HUES64 (cell line): Measurements from ENCODE around the gene RFTN1.

ENCODE experiments used
- H3K27ac ChIP-seq: 2 replicates; pipeline ENCODE4 v1.7.0; 2013; ENCODE audit warnings: low read depth, low read length, inconsistent platforms
- H3K27me3 ChIP-seq: 2 replicates; pipeline ENCODE4 v1.6.1; 2013; ENCODE audit warnings: mild to moderate bottlenecking, low read length; ENCODE audit not compliant: insufficient read depth
- H3K36me3 ChIP-seq: 2 replicates; pipeline ENCODE4 v1.6.1; 2013; ENCODE audit warnings: mild to moderate bottlenecking, low read length; ENCODE audit not compliant: insufficient read depth
- H3K4me1 ChIP-seq: 2 replicates; pipeline ENCODE4 v1.6.1; 2013; ENCODE audit warnings: mild to moderate bottlenecking, low read length, moderate library complexity; ENCODE audit not compliant: insufficient read depth
- H3K4me3 ChIP-seq: 2 replicates; pipeline ENCODE4 v1.5.1; 2013; ENCODE audit warnings: mild to moderate bottlenecking, low read length, moderate library complexity
- H3K9ac ChIP-seq: 2 replicates; pipeline ENCODE4 v1.6.1; 2013; ENCODE audit warnings: mild to moderate bottlenecking, low read depth, low read length
- H3K9me3 ChIP-seq: 2 replicates; pipeline ENCODE4 v1.6.1; 2013; ENCODE audit warnings: low read depth, low read length; ENCODE audit not compliant: insufficient read depth
- WGBS: fragments of 150-250, 120-280 bp; methylation state at CpG from one replicate; pipeline ENCODE4 v1.1.7; 2013; ENCODE audit warnings: missing lambda C conversion rate; 5-methylcytosine and 5-hydroxymethylcytosine counted together

RFTN1 gene

DNA sequence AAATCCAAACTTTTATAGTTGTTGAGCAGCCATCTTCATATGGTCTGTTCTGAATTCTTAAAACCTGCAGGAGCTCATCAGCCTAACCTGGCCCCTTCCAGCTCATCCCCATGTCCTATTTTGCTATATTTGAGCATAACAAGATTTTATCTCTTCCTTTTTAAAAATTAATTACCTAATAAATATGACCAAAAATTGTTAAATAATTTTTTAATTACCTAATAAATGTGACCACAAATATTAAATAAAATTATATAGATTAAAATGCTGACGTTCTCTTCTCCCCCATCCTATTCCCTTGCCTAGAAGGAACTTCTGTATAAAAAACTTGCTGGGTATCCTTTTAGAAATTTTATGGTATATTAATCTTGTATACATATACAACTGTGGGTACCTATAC, 204.8 kb downstream of the RFTN1 start:
- Histone ChIP-seq H3K4me1 (peaks cover 13% of the 10 kb centered on the region), H3K4me3 (no peak overlapping the region), H3K36me3 (peaks cover 45% of the 10 kb centered on the region), H3K27ac (no peak overlapping the region), H3K9me3 (no peaks in the 10 kb centered on the region), H3K27me3 (no peaks in the 10 kb centered on the region), H3K9ac (no peak overlapping the region)
- WGBS = no CpG with 5 or more reads among the region's 1 CpG

DNA sequence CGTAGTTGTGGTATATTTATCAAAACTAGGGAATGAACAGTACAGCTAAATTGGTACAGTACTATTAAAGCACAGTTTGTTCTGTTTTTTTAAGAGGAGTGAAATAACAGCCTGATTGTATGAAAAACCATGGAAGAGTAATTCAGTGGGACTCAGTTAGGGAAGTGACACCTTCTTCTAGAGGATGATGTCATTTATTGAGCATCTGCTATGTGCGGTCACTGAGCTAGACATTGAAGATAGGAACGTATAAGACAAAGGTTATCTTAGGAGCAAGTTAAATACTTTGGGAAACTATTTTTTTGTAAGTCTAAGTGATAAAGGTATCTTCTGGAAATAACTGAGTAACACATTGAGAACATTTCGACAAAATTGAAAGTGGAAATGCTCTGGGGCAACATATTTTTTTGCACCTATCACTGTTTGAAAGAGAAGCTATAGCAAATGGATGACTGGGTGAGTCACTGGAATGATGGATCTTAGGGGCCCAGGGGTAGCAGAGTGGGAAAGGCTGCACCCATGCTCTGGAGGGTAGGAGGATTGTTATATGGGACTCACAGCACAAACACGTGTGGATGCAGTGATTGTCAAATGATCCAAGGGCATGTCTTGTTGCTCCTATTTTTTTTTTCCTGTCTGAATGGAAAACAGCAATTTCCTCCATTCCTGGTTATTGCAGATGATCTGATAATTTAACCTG, 205.5 kb downstream of the RFTN1 start:
- Histone ChIP-seq H3K36me3 (peaks cover 46% of the 10 kb centered on the region), H3K4me3 (no peak overlapping the region), H3K9me3 (no peaks in the 10 kb centered on the region), H3K27me3 (no peaks in the 10 kb centered on the region), H3K9ac (no peak overlapping the region), H3K27ac (no peak overlapping the region), H3K4me1 (peaks cover 20% of the 10 kb centered on the region)
- 93% methylated on average over 5 of the region's 5 CpGs for WGBS

DNA sequence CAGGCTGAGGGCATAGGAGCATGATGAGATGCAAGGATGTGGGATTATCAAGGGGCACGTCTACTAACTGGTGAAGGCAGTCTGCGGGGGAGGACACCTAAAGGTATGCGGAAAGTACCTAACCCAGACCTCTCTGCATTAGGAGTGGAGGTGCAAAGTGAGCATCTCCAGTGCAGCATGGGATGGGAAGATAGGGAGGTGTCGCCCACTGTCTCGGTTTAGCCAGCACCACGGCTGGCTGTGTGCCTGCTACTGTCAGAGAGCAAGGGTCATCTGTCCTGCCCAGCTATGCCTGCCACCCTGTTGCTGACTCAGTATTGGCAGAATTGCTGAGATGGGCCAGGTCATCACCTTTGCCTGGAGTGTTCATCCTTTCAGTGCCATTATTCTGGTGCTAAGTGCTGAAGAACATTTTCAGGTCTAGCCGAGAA, 208.4 kb downstream of the RFTN1 start:
- Histone ChIP-seq H3K27me3 (no peaks in the 10 kb centered on the region), H3K27ac (no peak overlapping the region), H3K4me1 (peaks cover 44% of the 10 kb centered on the region), H3K9me3 (no peaks in the 10 kb centered on the region), H3K4me3 (no peak overlapping the region), H3K9ac (no peak overlapping the region), H3K36me3 (peaks cover 36% of the 10 kb centered on the region)
- 95% methylated on average over 7 of the region's 7 CpGs for WGBS

DNA sequence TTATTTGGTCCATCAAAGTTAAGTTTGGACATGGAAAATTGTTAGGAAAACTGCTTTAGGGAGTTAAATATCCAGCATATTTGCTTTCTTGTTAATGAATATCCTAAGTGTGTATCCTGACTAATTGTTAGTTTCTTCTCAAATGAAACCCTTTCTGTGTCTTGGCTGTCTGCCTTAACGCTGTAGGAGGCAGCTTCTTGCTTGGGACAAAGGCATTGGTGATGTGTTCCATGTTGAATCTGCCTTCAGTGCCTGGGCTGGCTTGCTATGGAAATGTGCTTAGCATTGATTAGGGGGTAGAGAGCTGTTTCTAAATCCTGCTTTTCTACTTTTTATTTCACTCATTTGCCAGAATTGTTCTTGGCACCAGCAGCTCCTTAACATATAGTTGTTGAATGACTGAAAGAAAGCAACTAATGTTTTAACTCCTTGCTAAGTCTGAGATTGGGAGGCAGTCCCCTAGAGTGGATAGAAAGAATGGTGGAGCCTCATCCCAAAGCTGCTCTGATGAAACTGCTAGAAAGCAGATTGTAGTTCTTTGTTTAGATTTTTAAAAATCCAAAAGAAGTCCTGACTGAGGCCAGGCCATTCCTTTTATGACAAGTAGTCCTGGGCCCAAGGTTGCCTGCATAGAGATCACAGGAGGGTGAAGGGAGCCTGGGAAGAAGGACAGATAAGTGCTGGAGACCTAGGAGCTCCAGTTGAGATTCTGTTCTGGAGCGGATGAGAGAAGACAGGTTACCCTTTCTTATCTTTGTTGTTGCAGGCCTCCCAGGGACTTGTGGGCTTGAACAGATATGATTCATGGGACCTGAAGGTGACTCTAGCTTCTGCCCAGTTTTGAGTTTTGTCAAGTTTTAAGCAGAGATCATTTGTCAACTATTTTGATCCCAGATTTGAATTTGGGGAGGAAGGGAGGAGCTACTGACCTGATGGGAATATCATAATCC, 209.2 kb downstream of the RFTN1 start:
- H3K36me3 ChIP-seq = peaks cover 36% of the 10 kb centered on the region

DNA sequence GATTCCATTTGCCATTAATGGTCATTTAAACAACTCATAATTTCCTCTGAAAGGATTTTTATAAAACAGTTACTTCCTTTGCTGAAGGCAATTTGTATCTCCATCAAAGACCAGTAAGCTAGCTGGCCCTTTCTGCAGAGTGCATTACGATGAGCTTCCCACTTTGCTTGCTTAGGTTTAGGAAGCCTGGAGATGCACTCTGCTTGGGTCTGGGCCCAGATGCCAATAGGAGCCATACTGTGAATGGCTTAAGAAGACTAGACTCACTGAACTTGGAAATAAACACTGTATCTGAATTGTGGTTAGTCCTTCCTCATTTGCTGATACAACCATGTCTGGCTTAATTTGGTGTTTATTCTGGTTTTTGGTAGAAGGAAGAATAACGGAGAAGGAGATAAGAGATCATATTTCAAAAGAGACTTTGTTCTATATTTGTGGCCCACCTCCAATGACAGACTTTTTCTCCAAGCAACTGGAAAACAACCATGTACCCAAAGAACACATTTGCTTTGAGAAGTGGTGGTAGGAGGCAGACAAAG, 210.4 kb downstream of the RFTN1 start:
- Histone ChIP-seq H3K36me3 (peaks cover 40% of the 10 kb centered on the region), H3K27me3 (no peaks in the 10 kb centered on the region), H3K27ac (peak overlapping the region; percentile 88; the same call in 1 of the 2 replicates), H3K4me3 (no peak overlapping the region), H3K4me1 (peaks cover 43% of the 10 kb centered on the region), H3K9ac (no peak overlapping the region), H3K9me3 (no peaks in the 10 kb centered on the region)
- whole genome bisulfite sequencing = 93% methylated on average over 1 of the region's 2 CpGs

More for the DNA sequence above, 209.2 kb downstream of the RFTN1 start:
- Histone ChIP-seq H3K4me1 (peaks cover 43% of the 10 kb centered on the region), H3K27ac (no peak overlapping the region), H3K27me3 (no peaks in the 10 kb centered on the region), H3K4me3 (no peak overlapping the region), H3K9ac (no peak overlapping the region), H3K9me3 (no peaks in the 10 kb centered on the region)
- 92% methylated on average over 2 of the region's 2 CpGs for WGBS

DNA sequence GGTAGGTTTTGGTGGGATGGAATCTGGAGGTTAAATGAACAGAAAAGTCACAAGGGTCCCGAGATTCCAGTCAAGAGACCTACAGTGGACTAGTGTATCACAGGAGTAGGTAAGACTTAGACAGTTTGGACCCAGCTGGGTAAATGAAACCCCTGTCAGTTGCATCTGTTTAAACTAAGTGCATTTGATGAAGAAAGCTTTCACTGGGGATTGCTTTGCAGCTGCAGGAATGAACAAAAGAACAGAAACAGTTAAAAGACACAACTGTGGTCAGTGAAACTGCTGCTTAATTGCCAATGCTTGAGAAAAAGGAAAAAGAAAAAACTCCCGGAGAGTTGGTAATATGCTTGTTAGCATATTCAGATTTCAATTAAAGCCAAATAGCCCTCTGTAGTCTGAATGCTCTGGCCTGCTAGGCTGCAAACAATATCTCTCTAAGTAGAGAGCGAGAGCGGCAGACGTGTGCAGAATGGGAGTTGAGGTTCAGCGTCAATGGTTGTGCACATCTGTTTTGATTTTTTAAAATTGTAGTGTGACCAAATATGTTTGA, 211.3 kb downstream of the RFTN1 start:
- H3K27ac ChIP-seq = peak overlapping the region; percentile 88
- H3K9me3 ChIP-seq = 0 out of 2 replicates have a peak, but pooled peaks cover 2% of the 10 kb centered on the region
- H3K4me3 ChIP-seq = peak overlapping the region; percentile 13; the same call in 1 of the 2 replicates
- peaks cover 43% of the 10 kb centered on the region for H3K4me1 ChIP-seq
- peak overlapping the region; percentile 41 for H3K9ac ChIP-seq
- WGBS = 52% methylated on average over 6 of the region's 6 CpGs
- H3K27me3 ChIP-seq = no peaks in the 10 kb centered on the region
- H3K36me3 ChIP-seq = peaks cover 43% of the 10 kb centered on the region

DNA sequence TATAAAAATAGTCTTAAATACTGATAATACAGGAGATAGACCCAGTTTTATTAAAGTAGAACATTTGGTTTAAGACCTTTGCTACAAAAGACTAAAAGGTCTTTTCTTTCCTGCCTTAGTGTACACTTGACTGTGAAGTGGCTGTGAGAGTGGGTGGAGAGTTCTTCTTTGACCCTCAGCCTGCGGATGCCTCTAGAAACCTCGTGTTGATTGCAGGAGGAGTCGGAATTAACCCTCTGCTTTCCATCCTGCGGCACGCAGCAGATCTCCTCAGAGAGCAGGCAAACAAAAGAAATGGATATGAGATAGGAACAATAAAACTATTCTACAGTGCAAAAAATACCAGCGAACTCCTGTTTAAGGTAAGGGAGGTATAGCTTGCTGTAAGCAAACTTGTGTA, 212.0 kb downstream of the RFTN1 start:
- Histone ChIP-seq H3K9ac (peak overlapping the region; percentile 41), H3K27ac (peak overlapping the region; percentile 88), H3K4me1 (peaks cover 43% of the 10 kb centered on the region), H3K36me3 (peaks cover 47% of the 10 kb centered on the region), H3K27me3 (no peaks in the 10 kb centered on the region), H3K4me3 (no peak overlapping the region), H3K9me3 (peaks cover 7% of the 10 kb centered on the region; the same call in 1 of the 2 replicates)
- 32% methylated on average over 6 of the region's 6 CpGs for WGBS

DNA sequence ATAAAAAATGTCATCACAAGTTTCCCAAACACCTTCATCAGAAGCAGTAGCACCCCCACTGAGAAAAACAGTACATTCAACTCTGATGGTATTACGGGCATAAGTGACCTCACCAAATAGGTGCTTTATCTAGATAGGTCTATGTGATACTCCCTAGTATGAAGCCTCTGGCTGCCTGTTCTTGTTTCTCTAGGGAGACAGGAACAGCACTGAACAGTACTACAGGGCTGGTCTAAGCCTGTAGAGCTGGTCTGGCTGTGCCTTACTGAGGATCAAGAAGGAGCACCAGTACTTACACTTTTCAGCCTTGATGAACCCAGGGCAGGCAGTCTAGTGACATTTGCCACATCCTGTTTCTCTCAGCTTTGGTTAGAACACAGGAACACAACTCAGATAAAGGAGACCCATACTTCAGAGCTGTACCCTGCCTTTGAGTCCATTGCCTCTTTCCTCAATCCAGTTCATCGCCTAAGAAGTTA, 212.6 kb downstream of the RFTN1 start:
- H3K36me3 ChIP-seq = peaks cover 49% of the 10 kb centered on the region
- H3K9ac ChIP-seq = no peak overlapping the region
- no peaks in the 10 kb centered on the region for H3K27me3 ChIP-seq
- H3K4me1 ChIP-seq = peaks cover 43% of the 10 kb centered on the region
- peaks cover 7% of the 10 kb centered on the region; the same call in 1 of the 2 replicates for H3K9me3 ChIP-seq
- peak overlapping the region; percentile 88; the same call in 1 of the 2 replicates for H3K27ac ChIP-seq
- WGBS = 91% methylated on average over 2 of the region's 2 CpGs
- H3K4me3 ChIP-seq = no peak overlapping the region

DNA sequence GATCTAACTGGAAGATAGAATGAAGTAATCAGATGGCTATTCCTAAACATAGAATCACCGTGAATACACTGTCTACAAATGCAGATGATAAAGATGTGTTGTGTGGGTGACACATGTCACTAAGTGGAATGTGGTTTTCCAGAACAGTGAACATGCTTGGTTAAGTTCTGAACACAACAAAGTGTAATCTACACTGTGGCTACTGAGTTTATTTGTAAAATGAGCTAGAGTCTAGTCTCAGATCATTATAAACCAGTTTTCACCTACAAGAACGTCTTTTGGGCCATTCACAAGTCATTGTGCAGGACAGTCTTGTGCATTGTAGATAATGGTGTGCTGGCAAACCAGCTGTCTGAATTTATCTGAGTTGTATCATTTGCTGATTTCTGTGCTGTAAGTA, 213.2 kb downstream of the RFTN1 start:
- H3K4me1 ChIP-seq = peaks cover 43% of the 10 kb centered on the region
- peaks cover 7% of the 10 kb centered on the region; the same call in 1 of the 2 replicates for H3K9me3 ChIP-seq
- no peak overlapping the region for H3K27ac ChIP-seq
- H3K27me3 ChIP-seq = no peaks in the 10 kb centered on the region
- H3K36me3 ChIP-seq = peaks cover 50% of the 10 kb centered on the region
- WGBS = 96% methylated on average over 2 of the region's 2 CpGs
- no peak overlapping the region for H3K9ac ChIP-seq
- H3K4me3 ChIP-seq = no peak overlapping the region

DNA sequence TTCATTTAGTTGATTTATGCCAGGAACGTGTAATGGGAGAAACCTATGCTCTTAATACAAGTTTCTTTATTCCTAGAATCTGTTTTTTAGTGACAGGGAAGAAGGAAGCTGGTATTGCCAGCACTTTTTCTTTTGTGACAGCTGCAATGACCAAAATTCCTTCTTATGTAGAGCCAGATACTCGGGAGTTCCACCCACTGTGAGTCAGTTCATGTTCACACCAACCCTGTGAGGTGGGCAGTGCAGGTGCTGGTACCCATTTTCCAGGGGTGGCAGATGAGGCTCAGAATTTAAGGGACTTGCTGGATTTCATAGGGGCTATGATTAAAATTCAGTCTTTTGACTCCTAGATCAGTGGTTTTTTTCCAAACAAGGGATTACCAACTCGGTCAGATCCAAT, 213.8 kb downstream of the RFTN1 start:
- Histone ChIP-seq H3K4me3 (no peak overlapping the region), H3K9me3 (peaks cover 7% of the 10 kb centered on the region; the same call in 1 of the 2 replicates), H3K27me3 (no peaks in the 10 kb centered on the region), H3K36me3 (peaks cover 51% of the 10 kb centered on the region), H3K9ac (no peak overlapping the region), H3K4me1 (peaks cover 43% of the 10 kb centered on the region), H3K27ac (no peak overlapping the region)
- WGBS = 94% methylated on average over 2 of the region's 3 CpGs
